ENCODE measurements around the gene CDK5RAP2. TPM values are rescaled to one million over a fixed set of nuclear protein-coding genes. Genes with fewer than 3 reads are reported as not detected.

Gene CDK5RAP2
- total RNA-seq, 1 experiment from 2014 or later, result 50.0 TPM

DNA sequence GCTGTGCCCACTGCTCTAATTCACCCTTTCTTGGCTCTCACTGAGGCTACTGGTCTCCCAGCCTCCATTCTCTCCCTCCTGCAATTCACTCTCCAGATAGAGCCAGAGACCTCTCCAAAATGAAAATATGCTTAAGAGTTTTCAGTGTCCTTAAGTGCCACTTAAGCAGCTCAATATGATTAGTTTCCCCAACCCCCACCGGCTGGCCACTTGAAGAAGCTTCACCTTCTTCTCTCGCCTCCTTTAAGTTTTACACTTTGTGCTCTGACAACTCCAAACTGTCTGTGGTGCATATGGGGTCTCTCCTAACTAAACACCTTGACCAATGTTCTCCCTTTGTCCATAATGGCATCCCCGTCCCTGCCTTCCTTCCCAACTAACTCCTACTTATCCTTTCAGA is 53.4 kb downstream of the CDK5RAP2 start:
- CTCF ChIA-PET, result interaction anchor here (0.6 to 7.1 kb wide), 4 partner anchors 13 to 970 kb away, joined by 3 to 38 read pairs (median 4); no protein-coding TSS in a partner anchor
- no TSS peak for BruUV-seq (replicated peaks)
- Mint-ChIP-seq H3K4me3 (ENCODE audit: unreplicated experiment) (no peak overlapping the region), H3K27ac (ENCODE audit: low read depth, unreplicated experiment) (no peak overlapping the region), H3K4me1 (ENCODE audit: insufficient read depth, unreplicated experiment) (no peaks in the 10 kb centered on the region), H3K27me3 (ENCODE audit: insufficient read depth, unreplicated experiment) (no peaks in the 10 kb centered on the region), H3K36me3 (ENCODE audit: insufficient read depth, unreplicated experiment) (peaks cover 57% of the 10 kb centered on the region), H3K9me3 (ENCODE audit: unreplicated experiment) (no peaks in the 10 kb centered on the region)
- intact Hi-C loops (cut with micrococcal nuclease), result no loop called here
- POLR2A ChIA-PET, result no interaction called here
- DNase-seq (ENCODE audit: unreplicated experiment), result no peak
- TF ChIP-seq, protein P1, sequence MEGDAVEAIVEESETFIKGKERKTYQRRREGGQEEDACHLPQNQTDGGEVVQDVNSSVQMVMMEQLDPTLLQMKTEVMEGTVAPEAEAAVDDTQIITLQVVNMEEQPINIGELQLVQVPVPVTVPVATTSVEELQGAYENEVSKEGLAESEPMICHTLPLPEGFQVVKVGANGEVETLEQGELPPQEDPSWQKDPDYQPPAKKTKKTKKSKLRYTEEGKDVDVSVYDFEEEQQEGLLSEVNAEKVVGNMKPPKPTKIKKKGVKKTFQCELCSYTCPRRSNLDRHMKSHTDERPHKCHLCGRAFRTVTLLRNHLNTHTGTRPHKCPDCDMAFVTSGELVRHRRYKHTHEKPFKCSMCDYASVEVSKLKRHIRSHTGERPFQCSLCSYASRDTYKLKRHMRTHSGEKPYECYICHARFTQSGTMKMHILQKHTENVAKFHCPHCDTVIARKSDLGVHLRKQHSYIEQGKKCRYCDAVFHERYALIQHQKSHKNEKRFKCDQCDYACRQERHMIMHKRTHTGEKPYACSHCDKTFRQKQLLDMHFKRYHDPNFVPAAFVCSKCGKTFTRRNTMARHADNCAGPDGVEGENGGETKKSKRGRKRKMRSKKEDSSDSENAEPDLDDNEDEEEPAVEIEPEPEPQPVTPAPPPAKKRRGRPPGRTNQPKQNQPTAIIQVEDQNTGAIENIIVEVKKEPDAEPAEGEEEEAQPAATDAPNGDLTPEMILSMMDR (IDR thresholded peaks at IDR 0.05; ENCODE audit: unreplicated experiment), result no peak

DNA sequence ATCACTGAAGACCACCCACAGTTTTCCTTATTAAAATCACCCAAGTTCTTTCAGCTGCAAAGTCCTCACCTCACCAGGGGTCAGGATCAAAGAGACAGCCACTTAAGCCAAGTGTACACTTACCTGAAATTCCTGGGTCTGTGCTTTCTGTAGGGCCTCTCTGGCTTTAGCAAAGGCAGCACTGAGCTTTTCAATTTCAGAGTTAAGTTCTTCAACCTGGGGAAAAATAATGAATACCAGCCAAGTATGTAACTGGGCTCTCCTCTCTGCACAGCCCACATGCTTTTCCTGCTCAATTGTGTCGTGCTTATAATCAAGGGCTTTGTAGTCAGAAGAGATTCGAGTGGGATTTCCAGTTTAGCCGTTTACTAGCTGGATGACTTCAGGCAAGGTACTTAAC is 55.1 kb downstream of the CDK5RAP2 start:
- no peaks in the 10 kb centered on the region for H3K9me3 Mint-ChIP-seq (ENCODE audit: unreplicated experiment)
- H3K27me3 Mint-ChIP-seq (ENCODE audit: insufficient read depth, unreplicated experiment), result no peaks in the 10 kb centered on the region
- CTCF ChIA-PET, result interaction anchor here (0.5 to 2.0 kb wide), 5 partner anchors 7 to 1635 kb away, joined by 3 to 19 read pairs (median 3); partner anchors contain the start of genes MORN5 and NDUFA8
- BruUV-seq (replicated peaks), result no TSS peak
- H3K4me1 Mint-ChIP-seq (ENCODE audit: insufficient read depth, unreplicated experiment), result no peaks in the 10 kb centered on the region
- H3K4me3 Mint-ChIP-seq (ENCODE audit: unreplicated experiment), result no peak overlapping the region
- POLR2A ChIA-PET, result interaction anchor here (1.1 kb wide), 1 partner anchor 17 kb away, joined by 3 read pairs; no protein-coding TSS in a partner anchor
- no peak for DNase-seq (ENCODE audit: unreplicated experiment)
- peaks cover 68% of the 10 kb centered on the region for H3K36me3 Mint-ChIP-seq (ENCODE audit: insufficient read depth, unreplicated experiment)
- TF ChIP-seq, protein P1 (IDR thresholded peaks at IDR 0.05; ENCODE audit: unreplicated experiment), result no peak
- intact Hi-C loops (cut with micrococcal nuclease), result no loop called here
- H3K27ac Mint-ChIP-seq (ENCODE audit: low read depth, unreplicated experiment), result no peak overlapping the region

DNA sequence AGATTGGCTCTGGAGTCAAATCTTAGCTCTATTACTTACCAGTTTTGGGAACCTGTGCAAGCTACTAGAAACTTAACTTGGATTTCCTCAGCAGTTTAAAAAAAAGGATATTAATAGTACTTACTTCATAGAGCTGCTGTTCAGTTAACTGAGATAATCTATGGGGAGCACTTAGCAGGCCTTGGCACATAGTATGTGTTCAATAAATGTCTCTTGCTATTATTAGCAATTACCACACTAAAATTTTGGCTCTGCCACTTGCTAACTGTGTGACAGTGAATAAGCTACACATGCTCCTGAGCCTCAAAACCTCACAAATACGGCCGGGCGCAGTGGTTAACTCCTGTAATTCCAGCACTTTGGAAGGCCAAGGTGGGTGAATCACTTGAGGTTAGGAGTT is 55.9 kb downstream of the CDK5RAP2 start:
- no peak overlapping the region for H3K27ac Mint-ChIP-seq (ENCODE audit: low read depth, unreplicated experiment)
- no peaks in the 10 kb centered on the region for H3K4me1 Mint-ChIP-seq (ENCODE audit: insufficient read depth, unreplicated experiment)
- intact Hi-C loops (cut with micrococcal nuclease), result no loop called here
- H3K27me3 Mint-ChIP-seq (ENCODE audit: insufficient read depth, unreplicated experiment), result no peaks in the 10 kb centered on the region
- POLR2A ChIA-PET, result interaction anchor here (0.7 to 1.1 kb wide), 2 partner anchors 9 to 16 kb away, joined by 3 read pairs; no protein-coding TSS in a partner anchor
- no TSS peak for BruUV-seq (replicated peaks)
- H3K9me3 Mint-ChIP-seq (ENCODE audit: unreplicated experiment), result no peaks in the 10 kb centered on the region
- no peak for DNase-seq (ENCODE audit: unreplicated experiment)
- CTCF ChIA-PET, result interaction anchor here (0.5 to 2.0 kb wide), 4 partner anchors 8 to 549 kb away, joined by 3 to 19 read pairs (median 3); no protein-coding TSS in a partner anchor
- no peak overlapping the region for H3K4me3 Mint-ChIP-seq (ENCODE audit: unreplicated experiment)
- TF ChIP-seq, protein P1 (IDR thresholded peaks at IDR 0.05; ENCODE audit: unreplicated experiment), result no peak
- H3K36me3 Mint-ChIP-seq (ENCODE audit: insufficient read depth, unreplicated experiment), result peaks cover 77% of the 10 kb centered on the region

DNA sequence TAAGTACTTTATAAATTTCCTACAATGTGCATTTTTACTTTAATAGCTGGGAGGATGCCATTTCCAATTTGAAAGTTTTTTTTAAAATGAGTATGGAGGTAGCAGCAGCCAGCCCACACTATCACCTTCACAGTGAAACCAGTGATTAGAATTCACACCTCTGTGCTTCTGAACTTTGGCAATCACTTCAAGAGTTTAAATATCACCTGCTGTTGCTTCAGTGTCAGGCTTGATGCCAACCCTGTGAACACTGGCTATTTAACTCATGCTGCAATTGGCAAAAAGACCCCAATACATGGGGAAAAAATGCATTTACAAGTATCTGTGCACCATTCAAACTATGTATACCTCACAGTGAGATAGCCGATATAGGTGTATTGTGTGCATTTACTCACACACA is 57.4 kb downstream of the CDK5RAP2 start:
- no peak overlapping the region for H3K27ac Mint-ChIP-seq (ENCODE audit: low read depth, unreplicated experiment)
- no peak for DNase-seq (ENCODE audit: unreplicated experiment)
- H3K36me3 Mint-ChIP-seq (ENCODE audit: insufficient read depth, unreplicated experiment), result peaks cover 80% of the 10 kb centered on the region
- TF ChIP-seq, protein P1 (IDR thresholded peaks at IDR 0.05; ENCODE audit: unreplicated experiment), result no peak
- no peaks in the 10 kb centered on the region for H3K4me1 Mint-ChIP-seq (ENCODE audit: insufficient read depth, unreplicated experiment)
- no peaks in the 10 kb centered on the region for H3K9me3 Mint-ChIP-seq (ENCODE audit: unreplicated experiment)
- ChIA-PET POLR2A (no interaction called here), CTCF (interaction anchor here (0.7 to 3.1 kb wide), 3 partner anchors 9 to 45 kb away, joined by 3 to 29 read pairs (median 3); no protein-coding TSS in a partner anchor)
- intact Hi-C loops (cut with micrococcal nuclease), result no loop called here
- no TSS peak for BruUV-seq (replicated peaks)
- H3K27me3 Mint-ChIP-seq (ENCODE audit: insufficient read depth, unreplicated experiment), result no peaks in the 10 kb centered on the region
- H3K4me3 Mint-ChIP-seq (ENCODE audit: unreplicated experiment), result no peak overlapping the region
